DMS79 (cell line): ENCODE results near the gene GRM3.

Source experiments
- DNase-seq: peaks from one replicate; lab custom pipeline; 2025; lab: John Stamatoyannopoulos, UW

GRM3 gene

DNA sequence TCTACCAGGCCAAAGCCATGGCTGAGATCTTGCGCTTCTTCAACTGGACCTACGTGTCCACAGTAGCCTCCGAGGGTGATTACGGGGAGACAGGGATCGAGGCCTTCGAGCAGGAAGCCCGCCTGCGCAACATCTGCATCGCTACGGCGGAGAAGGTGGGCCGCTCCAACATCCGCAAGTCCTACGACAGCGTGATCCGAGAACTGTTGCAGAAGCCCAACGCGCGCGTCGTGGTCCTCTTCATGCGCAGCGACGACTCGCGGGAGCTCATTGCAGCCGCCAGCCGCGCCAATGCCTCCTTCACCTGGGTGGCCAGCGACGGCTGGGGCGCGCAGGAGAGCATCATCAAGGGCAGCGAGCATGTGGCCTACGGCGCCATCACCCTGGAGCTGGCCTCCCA is 142.7 kb downstream of the GRM3 start:
- no peak for DNase-seq

GRCh38 chr7:86788948-86789347 is 145.2 kb downstream of the GRM3 start:
- no peak for DNase-seq

- DNase-seq, result no peak
These were observed 146.7 kb downstream of the GRM3 start for GRCh38 chr7:86790383-86790782.

GRCh38 chr7:86792260-86792659 is 148.6 kb downstream of the GRM3 start:
- no peak for DNase-seq

GRCh38 chr7:86793136-86793535 is 149.4 kb downstream of the GRM3 start:
- no peak for DNase-seq

DNA sequence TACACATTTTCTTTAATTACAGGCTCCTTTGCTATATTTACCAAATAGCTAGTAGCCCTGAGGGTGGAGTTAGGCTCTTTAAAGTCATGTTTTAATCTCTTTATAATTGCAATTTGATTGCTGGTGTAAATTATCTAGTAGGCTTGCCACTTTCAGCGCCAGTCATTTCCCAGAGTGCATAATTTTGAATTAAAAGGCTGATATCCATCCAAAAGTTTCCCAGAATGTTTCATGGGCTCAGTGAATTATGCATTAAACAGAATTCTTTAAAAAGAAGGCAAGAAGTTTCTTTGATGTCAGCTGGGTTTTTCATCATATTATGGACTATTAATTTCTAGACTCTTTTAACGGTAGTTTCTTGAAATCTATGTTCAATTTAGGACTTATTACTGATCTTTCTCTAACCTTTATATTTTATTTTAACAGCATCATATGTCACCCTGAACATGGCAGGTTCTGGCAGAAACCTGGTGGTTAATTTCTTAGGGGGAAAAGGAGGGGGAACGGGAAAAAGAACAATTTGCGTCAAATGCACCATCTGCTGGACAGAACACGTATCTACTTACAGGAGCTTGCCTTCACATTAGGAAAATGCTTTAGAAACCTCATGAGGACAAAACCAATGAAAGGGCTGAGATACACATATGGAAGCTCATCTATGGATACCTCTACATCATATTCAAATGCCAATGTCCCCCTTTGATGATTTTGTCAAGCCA is 171.1 kb downstream of the GRM3 start:
- DNase-seq, result no peak

DNA sequence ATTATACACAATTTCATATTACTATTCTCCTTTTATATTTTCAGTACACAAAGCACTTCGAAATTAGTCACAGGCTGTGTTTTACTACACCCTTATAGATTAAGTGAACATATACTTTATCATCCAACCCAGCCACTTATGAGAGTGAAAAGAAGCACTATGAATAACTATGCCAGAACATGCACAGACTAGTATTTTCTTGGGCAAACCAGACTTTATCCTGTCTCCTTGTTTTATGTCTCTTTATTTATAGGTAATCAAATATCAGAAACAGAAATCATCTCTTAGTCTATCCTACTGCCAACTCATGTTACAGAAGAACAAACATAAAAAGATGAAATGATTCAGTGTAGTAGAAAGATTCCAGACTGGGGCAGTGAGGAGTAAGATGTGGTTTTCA is 171.8 kb downstream of the GRM3 start:
- no peak for DNase-seq

- DNase-seq, result no peak
These were observed 175.2 kb downstream of the GRM3 start for GRCh38 chr7:86818903-86819302.

- DNase-seq, result no peak
These were observed 180.1 kb downstream of the GRM3 start for GRCh38 chr7:86823769-86824168.

DNA sequence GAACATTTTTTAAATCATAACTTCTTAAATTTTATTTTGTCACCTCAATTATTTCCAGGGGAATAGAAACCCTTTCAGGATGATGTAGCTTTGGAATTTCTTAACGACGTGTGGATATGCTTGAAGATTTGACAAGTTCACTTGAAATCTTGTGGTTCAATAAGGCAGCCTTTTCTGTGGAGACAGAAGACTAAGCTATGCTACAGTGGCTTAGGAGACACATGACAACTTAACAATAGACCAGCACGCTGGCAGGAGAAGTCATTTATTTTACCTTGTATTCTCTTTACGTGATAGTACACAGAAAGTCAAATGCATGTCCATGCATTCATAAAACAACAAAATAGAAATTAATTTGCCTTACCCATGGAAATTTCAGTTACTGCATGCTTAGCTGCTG is 181.6 kb downstream of the GRM3 start:
- no peak for DNase-seq

DNA sequence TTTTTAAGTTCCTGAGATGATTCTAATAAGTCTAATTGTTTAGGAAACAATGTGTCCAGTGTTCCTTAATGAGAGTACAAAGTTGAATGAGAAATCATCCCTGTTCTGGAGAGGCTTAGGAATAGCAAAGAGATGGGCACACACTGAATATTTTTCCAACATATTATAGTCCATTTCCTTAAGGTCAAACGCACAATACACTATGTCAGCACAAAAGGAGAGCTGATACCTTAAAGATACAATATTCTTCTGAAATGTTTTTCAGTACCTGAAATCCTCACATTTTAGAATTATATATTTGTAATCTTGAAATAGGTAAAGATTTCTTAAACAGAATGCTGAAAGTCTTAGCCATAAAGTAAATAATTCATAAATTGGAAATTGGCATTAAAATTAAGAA is 183.2 kb downstream of the GRM3 start:
- no peak for DNase-seq

DNA sequence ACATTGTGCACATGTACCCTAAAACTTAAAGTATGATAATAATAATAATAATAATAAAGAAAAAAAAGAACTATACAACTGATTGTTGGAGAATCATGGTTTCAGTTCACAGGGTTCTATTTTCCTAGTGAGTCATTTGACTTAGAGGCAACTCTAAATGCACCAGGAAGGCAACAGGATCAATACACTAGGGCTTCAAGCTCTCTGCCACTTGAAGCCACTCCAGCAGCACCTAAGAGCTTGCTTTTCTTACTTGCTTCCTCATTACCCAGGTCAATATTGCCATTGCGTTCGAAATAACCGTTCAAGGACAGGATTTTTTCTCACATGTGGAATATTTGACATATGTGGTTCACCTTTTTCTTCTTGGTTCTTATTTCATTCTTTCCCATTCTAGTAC is 189.7 kb downstream of the GRM3 start:
- peak; percentile 61 for DNase-seq

- no peak for DNase-seq
These were observed 193.5 kb downstream of the GRM3 start for GRCh38 chr7:86837235-86837634.

GRCh38 chr7:86844608-86845007 is 200.9 kb downstream of the GRM3 start:
- no peak for DNase-seq

- peak; percentile 54 for DNase-seq
These were observed 202.9 kb downstream of the GRM3 start for GRCh38 chr7:86846494-86847190.

DNA sequence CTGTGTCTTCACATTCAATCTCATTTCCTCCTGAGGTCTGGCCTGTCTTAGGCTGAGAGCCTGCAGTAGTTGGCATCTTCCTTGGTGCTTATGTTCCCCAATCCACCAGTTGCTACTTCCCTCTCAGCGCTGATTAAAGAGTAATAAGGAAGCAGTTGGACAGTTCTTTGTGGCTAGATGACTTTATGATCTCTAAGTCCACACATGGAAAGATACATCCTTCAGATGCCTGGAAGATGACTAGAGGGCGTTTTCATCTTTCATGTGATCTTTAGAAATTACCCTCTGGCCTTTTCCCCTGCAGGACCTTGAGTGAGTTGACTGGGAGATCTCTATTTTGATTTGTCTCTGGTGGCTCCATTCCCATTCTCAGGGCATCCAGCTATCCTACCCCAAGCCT is 204.5 kb downstream of the GRM3 start:
- no peak for DNase-seq

- no peak for DNase-seq
These were observed 207.9 kb downstream of the GRM3 start for GRCh38 chr7:86851566-86851965.

- no peak for DNase-seq
These were observed 219.7 kb downstream of the GRM3 start for GRCh38 chr7:86863452-86863851.

DNA sequence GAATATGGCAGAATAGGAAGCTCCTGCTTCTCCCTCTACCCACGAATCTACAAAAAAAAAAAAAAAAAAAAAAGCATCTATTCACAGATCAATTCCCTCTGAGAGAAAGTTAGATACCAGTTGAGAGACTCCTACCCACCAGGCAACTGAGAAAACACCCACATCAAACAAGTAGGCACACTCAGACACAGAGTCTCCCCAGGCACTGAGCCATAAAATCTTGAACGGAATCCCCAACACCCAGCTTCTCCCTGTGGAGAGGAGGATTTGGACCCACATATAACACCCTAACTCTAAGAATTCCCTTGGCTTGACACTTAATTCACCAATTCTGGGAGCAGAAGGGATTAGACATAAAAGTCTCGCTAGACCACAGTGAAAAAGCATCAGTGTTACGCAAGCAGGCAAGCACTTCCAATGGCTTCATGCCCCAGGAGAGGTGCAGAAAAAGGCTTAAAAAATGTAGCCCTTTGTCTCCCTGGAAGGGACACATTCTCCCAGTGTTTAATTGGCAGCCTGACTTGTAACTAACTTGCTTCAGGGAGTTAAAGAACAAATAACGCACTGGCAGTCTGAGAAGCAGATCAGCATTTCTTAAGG is 223.6 kb downstream of the GRM3 start:
- DNase-seq, result no peak

DNA sequence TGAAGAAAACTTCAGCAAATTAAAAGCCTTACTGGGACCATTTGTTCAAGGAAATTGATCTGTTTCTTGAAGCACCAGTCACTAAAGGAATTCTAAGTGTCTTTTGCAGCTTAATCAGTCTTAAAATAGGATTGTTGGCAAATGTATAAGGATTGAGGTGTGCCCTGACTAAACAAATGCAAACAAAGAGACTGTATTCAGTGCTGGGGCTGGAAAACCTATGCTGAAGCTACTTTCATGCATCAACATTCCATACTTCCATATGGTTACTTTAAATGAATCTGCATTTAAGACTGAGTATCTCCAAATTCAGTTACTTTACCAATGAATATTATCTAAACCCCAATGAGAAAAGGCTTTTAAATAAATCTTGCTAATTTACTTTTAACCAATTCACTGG is 232.4 kb downstream of the GRM3 start:
- DNase-seq, result no peak

GRCh38 chr7:86884152-86884551 is 240.4 kb downstream of the GRM3 start:
- DNase-seq, result no peak

GRCh38 chr7:86889501-86889900 is 245.8 kb downstream of the GRM3 start:
- no peak for DNase-seq

GRCh38 chr7:86898171-86898570 is 254.5 kb downstream of the GRM3 start:
- DNase-seq, result no peak
